ENCODE measurements around the gene LHFPL2.
A peak's percentile ranks its signal among the peaks of the same experiment; 100 is the strongest.

Gene LHFPL2

GRCh38 chr5:78545406-78545805 lies 103.2 kb downstream of the LHFPL2 start:
- no peak for DNase-seq
- in situ Hi-C loops (cut with HindIII; ENCODE audit: low pct_ligation_motif_present, low pct_unique_long_range_greater_than_20kb, low sequenced_read_pairs), result loop anchor here (25.0 kb wide), 1 partner anchor 92 kb away; the partner anchor contains the start of gene LHFPL2

GRCh38 chr5:78544561-78545201 lies 103.9 kb downstream of the LHFPL2 start:
- in situ Hi-C loops (cut with HindIII; ENCODE audit: low pct_ligation_motif_present, low pct_unique_long_range_greater_than_20kb, low sequenced_read_pairs), result loop anchor here (25.0 kb wide), 1 partner anchor 93 kb away; the partner anchor contains the start of gene LHFPL2
- no peak for DNase-seq

- no peak for DNase-seq
- in situ Hi-C loops (cut with HindIII; ENCODE audit: low pct_ligation_motif_present, low pct_unique_long_range_greater_than_20kb, low sequenced_read_pairs), result loop anchor here (25.0 kb wide), 1 partner anchor 93 kb away; the partner anchor contains the start of gene LHFPL2
Observed at GRCh38 chr5:78543916-78544315, 104.7 kb downstream of the LHFPL2 start.

GRCh38 chr5:78543292-78543691 lies 105.3 kb downstream of the LHFPL2 start:
- DNase-seq, result no peak
- in situ Hi-C loops (cut with HindIII; ENCODE audit: low pct_ligation_motif_present, low pct_unique_long_range_greater_than_20kb, low sequenced_read_pairs), result loop anchor here (25.0 kb wide), 1 partner anchor 94 kb away; the partner anchor contains the start of gene LHFPL2

- DNase-seq, result no peak
Observed at GRCh38 chr5:78542321-78542840, 106.2 kb downstream of the LHFPL2 start.

GRCh38 chr5:78541086-78541654 lies 107.4 kb downstream of the LHFPL2 start:
- no peak for DNase-seq
- in situ Hi-C loops (cut with HindIII; ENCODE audit: low pct_ligation_motif_present, low pct_unique_long_range_greater_than_20kb, low sequenced_read_pairs), result loop anchor here (25.0 kb wide), 1 partner anchor 96 kb away; the partner anchor contains the start of gene LHFPL2

More at GRCh38 chr5:78542321-78542840, 106.2 kb downstream of the LHFPL2 start:
- in situ Hi-C loops (cut with HindIII; ENCODE audit: low pct_ligation_motif_present, low pct_unique_long_range_greater_than_20kb, low sequenced_read_pairs), result loop anchor here (25.0 kb wide), 1 partner anchor 95 kb away; the partner anchor contains the start of gene LHFPL2

GRCh38 chr5:78540335-78541085 lies 108.1 kb downstream of the LHFPL2 start:
- in situ Hi-C loops (cut with HindIII; ENCODE audit: low pct_ligation_motif_present, low pct_unique_long_range_greater_than_20kb, low sequenced_read_pairs), result loop anchor here (25.0 kb wide), 1 partner anchor 97 kb away; the partner anchor contains the start of gene LHFPL2
- no peak for DNase-seq

- in situ Hi-C loops (cut with HindIII; ENCODE audit: low pct_ligation_motif_present, low pct_unique_long_range_greater_than_20kb, low sequenced_read_pairs), result loop anchor here (25.0 kb wide), 1 partner anchor 99 kb away; the partner anchor contains the start of gene LHFPL2
- no peak for DNase-seq
Observed at GRCh38 chr5:78538240-78538850, 110.2 kb downstream of the LHFPL2 start.

- in situ Hi-C loops (cut with HindIII; ENCODE audit: low pct_ligation_motif_present, low pct_unique_long_range_greater_than_20kb, low sequenced_read_pairs), result loop anchor here (25.0 kb wide), 1 partner anchor 99 kb away; the partner anchor contains the start of gene LHFPL2
- peak; percentile 43 for DNase-seq
Observed at GRCh38 chr5:78537821-78538220, 110.8 kb downstream of the LHFPL2 start.

- DNase-seq, result no peak
- in situ Hi-C loops (cut with HindIII; ENCODE audit: low pct_ligation_motif_present, low pct_unique_long_range_greater_than_20kb, low sequenced_read_pairs), result loop anchor here (25.0 kb wide), 1 partner anchor 100 kb away; the partner anchor contains the start of gene LHFPL2
Observed at GRCh38 chr5:78537411-78537810, 111.2 kb downstream of the LHFPL2 start.

- no peak for DNase-seq
- in situ Hi-C loops (cut with HindIII; ENCODE audit: low pct_ligation_motif_present, low pct_unique_long_range_greater_than_20kb, low sequenced_read_pairs), result loop anchor here (25.0 kb wide), 1 partner anchor 101 kb away; the partner anchor contains the start of gene LHFPL2
Observed at GRCh38 chr5:78536661-78537196, 111.8 kb downstream of the LHFPL2 start.

GRCh38 chr5:78534905-78535200 lies 113.7 kb downstream of the LHFPL2 start:
- in situ Hi-C loops (cut with HindIII; ENCODE audit: low pct_ligation_motif_present, low pct_unique_long_range_greater_than_20kb, low sequenced_read_pairs), result loop anchor here (25.0 kb wide), 1 partner anchor 102 kb away; the partner anchor contains the start of gene LHFPL2
- no peak for DNase-seq

- in situ Hi-C loops (cut with HindIII; ENCODE audit: low pct_ligation_motif_present, low pct_unique_long_range_greater_than_20kb, low sequenced_read_pairs), result loop anchor here (25.0 kb wide), 1 partner anchor 103 kb away; the partner anchor contains the start of gene LHFPL2
- peak; percentile 70 for DNase-seq
Observed at GRCh38 chr5:78534148-78534904, 114.2 kb downstream of the LHFPL2 start.

GRCh38 chr5:78533356-78533755 lies 115.2 kb downstream of the LHFPL2 start:
- in situ Hi-C loops (cut with HindIII; ENCODE audit: low pct_ligation_motif_present, low pct_unique_long_range_greater_than_20kb, low sequenced_read_pairs), result loop anchor here (25.0 kb wide), 1 partner anchor 104 kb away; the partner anchor contains the start of gene LHFPL2
- peak; percentile 49 for DNase-seq

- in situ Hi-C loops (cut with HindIII; ENCODE audit: low pct_ligation_motif_present, low pct_unique_long_range_greater_than_20kb, low sequenced_read_pairs), result loop anchor here (25.0 kb wide), 1 partner anchor 107 kb away; the partner anchor contains the start of gene LHFPL2
Observed at GRCh38 chr5:78530342-78531096, 118.1 kb downstream of the LHFPL2 start.

GRCh38 chr5:78527925-78528324 lies 120.6 kb downstream of the LHFPL2 start:
- in situ Hi-C loops (cut with HindIII; ENCODE audit: low pct_ligation_motif_present, low pct_unique_long_range_greater_than_20kb, low sequenced_read_pairs), result loop anchor here (25.0 kb wide), 1 partner anchor 109 kb away; the partner anchor contains the start of gene LHFPL2
- DNase-seq, result no peak

More at GRCh38 chr5:78530342-78531096, 118.1 kb downstream of the LHFPL2 start:
- DNase-seq, result peak; percentile 60

Measured in ACHN (cell line).